ENCODE measurements around the gene MAGEA4. TPM values are rescaled to one million over a fixed set of nuclear protein-coding genes. Genes with fewer than 3 reads are reported as not detected.

The MAGEA4 gene
- total RNA-seq, 2 experiments from 2014 or later: not detected

GRCh38 chrX:151922692-151923091, 10.0 kb downstream of the MAGEA4 start:
- ChIA-PET POLR2A (no interaction called here), CTCF (no interaction called here)

DNA sequence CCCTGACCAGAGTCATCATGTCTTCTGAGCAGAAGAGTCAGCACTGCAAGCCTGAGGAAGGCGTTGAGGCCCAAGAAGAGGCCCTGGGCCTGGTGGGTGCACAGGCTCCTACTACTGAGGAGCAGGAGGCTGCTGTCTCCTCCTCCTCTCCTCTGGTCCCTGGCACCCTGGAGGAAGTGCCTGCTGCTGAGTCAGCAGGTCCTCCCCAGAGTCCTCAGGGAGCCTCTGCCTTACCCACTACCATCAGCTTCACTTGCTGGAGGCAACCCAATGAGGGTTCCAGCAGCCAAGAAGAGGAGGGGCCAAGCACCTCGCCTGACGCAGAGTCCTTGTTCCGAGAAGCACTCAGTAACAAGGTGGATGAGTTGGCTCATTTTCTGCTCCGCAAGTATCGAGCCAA, 11.0 kb downstream of the MAGEA4 start:
- ChIA-PET CTCF (no interaction called here), POLR2A (no interaction called here)

DNA sequence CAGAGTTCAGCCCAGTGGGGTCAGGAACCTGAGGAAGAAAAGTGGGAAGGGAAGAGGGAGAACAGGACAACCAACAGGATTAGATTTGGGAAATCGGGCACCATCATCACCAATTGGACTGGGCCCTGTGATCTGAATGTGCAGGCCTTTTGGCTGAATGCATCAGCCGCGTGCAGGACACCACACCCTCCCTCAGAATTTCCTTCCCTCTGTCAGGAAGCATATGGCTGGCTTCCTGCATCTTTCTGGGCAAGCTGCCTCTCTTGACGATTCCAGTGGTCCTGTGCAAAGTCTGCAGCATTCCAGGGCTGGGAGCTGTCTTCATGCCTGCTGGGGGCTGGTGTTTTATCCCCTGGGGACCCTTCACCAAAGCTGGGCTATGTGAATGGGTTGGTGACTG, 16.4 kb downstream of the MAGEA4 start:
- CTCF ChIA-PET: no interaction called here
- POLR2A ChIA-PET: no interaction called here

- ChIA-PET POLR2A (no interaction called here), CTCF (no interaction called here)
Observed at GRCh38 chrX:151935358-151935757, 22.7 kb downstream of the MAGEA4 start.

- ChIA-PET CTCF (no interaction called here), POLR2A (no interaction called here)
Observed at GRCh38 chrX:151938172-151938571, 25.5 kb downstream of the MAGEA4 start.

- CTCF ChIA-PET: no interaction called here
- POLR2A ChIA-PET: no interaction called here
Observed at GRCh38 chrX:151954730-151955129, 42.0 kb downstream of the MAGEA4 start.

- CTCF ChIA-PET: no interaction called here
- POLR2A ChIA-PET: no interaction called here
Observed at GRCh38 chrX:151958101-151958500, 45.4 kb downstream of the MAGEA4 start.

DNA sequence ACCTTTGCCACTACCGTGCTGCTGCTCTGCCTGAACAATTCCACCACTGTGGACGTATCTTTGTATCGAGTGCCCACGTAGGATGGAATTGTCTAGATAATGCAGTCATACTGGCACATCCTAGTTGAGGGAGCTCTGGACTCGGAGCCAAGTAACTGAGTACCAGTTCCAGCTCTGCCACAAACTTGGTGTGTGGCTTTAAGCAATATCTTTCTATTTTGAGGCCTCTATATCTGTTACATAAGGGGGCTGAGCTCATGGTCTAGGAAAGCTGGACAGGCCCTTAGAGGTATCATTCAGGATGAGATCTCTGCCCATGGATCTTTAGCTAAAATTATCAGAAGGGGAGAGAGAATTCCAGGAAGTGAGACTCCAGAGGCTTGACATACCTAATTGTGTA, 49.3 kb downstream of the MAGEA4 start:
- ChIA-PET CTCF (no interaction called here), POLR2A (no interaction called here)

GRCh38 chrX:151966236-151966635, 53.5 kb downstream of the MAGEA4 start:
- ChIA-PET POLR2A (no interaction called here), CTCF (no interaction called here)

GRCh38 chrX:151970027-151970426, 57.3 kb downstream of the MAGEA4 start:
- POLR2A ChIA-PET: no interaction called here
- CTCF ChIA-PET: no interaction called here

GRCh38 chrX:151970661-151971060, 58.0 kb downstream of the MAGEA4 start:
- ChIA-PET POLR2A (no interaction called here), CTCF (no interaction called here)

GRCh38 chrX:151973060-151973661, 60.5 kb downstream of the MAGEA4 start:
- ChIA-PET CTCF (no interaction called here), POLR2A (no interaction called here)

GRCh38 chrX:151973851-151974335, 61.2 kb downstream of the MAGEA4 start:
- ChIA-PET CTCF (no interaction called here), POLR2A (no interaction called here)

Other genes starting within 250 kb of the MAGEA4 start
- gene PRRG3, start 217.4 kb upstream of the MAGEA4 start, total RNA-seq: not detected
- gene FATE1, start 196.9 kb upstream of the MAGEA4 start, total RNA-seq: not detected
- gene CNGA2, start 178.1 kb upstream of the MAGEA4 start, total RNA-seq: not detected
- not detected for gene GABRE, start 61.8 kb downstream of the MAGEA4 start, total RNA-seq
- not detected for gene MAGEA10, start 225.7 kb downstream of the MAGEA4 start, total RNA-seq

All from activated CD8-positive, alpha-beta memory T cell treated with anti-CD3 and anti-CD28 coated beads for 36 hours (primary cell).